Thyroid gland (tissue), 4 donors: ENCODE data around the gene PRKCQ.

Experiments
- POLR2A ChIP-seq, 2 donors: fragments of 450-650 bp; IDR thresholded peaks; one replicate each; pipeline ENCODE4 v1.6.1; 2017; ENCODE audit warnings: antibody characterized with exemption in 2 of 2, mild to moderate bottlenecking in 2 of 2, moderate library complexity in 1 of 2
- TF ChIP-seq, protein P1 (sequence below), 6 experiments: fragments of 200-600 bp in 3 of 6; fragments of 450-650 bp in 3 of 6; sonication (generic) in 3 of 6; IDR thresholded peaks; one replicate each; pipeline ENCODE4 v1.5.1; 2016 to 2019; ENCODE audit warnings: antibody characterized with exemption in 6 of 6, mild to moderate bottlenecking in 2 of 6, inconsistent platforms in 1 of 6, moderate library complexity in 1 of 6

DNA sequence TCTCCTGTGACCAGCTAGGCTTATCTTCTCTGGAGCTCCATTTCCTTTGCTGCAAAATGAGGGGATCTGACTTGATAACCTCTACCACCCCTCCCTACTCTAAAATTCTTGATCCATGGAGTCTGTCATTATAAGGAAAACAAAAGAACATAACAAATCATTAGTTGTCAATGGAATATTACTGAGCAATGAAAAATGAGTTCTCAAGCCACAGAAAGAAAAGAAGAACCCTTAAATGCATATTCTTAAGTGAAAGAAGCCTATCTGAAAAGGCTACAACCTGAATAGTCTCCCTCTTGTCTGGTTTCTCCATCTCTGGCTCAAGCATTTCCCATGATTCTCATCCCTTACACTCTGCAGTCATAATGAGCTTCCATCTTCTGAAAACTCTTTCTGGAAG lies 110.4 kb downstream of the PRKCQ start:
- no peak for TF ChIP-seq POLR2A (IDR thresholded peaks at IDR 0.05)
- TF ChIP-seq, protein P1, sequence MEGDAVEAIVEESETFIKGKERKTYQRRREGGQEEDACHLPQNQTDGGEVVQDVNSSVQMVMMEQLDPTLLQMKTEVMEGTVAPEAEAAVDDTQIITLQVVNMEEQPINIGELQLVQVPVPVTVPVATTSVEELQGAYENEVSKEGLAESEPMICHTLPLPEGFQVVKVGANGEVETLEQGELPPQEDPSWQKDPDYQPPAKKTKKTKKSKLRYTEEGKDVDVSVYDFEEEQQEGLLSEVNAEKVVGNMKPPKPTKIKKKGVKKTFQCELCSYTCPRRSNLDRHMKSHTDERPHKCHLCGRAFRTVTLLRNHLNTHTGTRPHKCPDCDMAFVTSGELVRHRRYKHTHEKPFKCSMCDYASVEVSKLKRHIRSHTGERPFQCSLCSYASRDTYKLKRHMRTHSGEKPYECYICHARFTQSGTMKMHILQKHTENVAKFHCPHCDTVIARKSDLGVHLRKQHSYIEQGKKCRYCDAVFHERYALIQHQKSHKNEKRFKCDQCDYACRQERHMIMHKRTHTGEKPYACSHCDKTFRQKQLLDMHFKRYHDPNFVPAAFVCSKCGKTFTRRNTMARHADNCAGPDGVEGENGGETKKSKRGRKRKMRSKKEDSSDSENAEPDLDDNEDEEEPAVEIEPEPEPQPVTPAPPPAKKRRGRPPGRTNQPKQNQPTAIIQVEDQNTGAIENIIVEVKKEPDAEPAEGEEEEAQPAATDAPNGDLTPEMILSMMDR (IDR thresholded peaks at IDR 0.05): no peak
